OCI-LY3 (cell line): Measurements from ENCODE around the gene TRIM31.

Experiments
- H2AFZ ChIP-seq: fragments of 200-600, 300-600 bp; shearing (Covaris generic); 2 replicates; pipeline ENCODE4 v1.6.0; 2014; ENCODE audit warnings: antibody characterized with exemption, low read depth, low read length
- H3K27ac ChIP-seq: fragments of 200-600, 300-600 bp; sonication (generic); 2 replicates; pipeline ENCODE4 v1.5.1; 2014; ENCODE audit warnings: mild to moderate bottlenecking, low read length, moderate library complexity, mixed read lengths
- H3K27me3 ChIP-seq: fragments of 200-600, 300-600 bp; sonication (generic); 2 replicates; pipeline ENCODE4 v1.6.1; 2014; ENCODE audit warnings: low read depth, low read length, mixed read lengths
- H3K36me3 ChIP-seq: fragments of 200-600, 300-600 bp; sonication (generic); replicated peaks from 2 replicates; pipeline ENCODE3; 2014; ENCODE audit warnings: low read depth, low read length, mixed read lengths
- H3K4me1 ChIP-seq: fragments of 300-600, 200-600 bp; sonication (generic); 2 replicates; pipeline ENCODE4 v1.6.1; 2014; ENCODE audit warnings: low read length, mixed read lengths
- H3K4me2 ChIP-seq: fragments of 200-600, 300-600 bp; sonication (generic); 2 replicates; pipeline ENCODE4 v1.6.1; 2014; ENCODE audit warnings: low read length, mixed read lengths
- H3K4me3 ChIP-seq: fragments of 300-600, 200-600 bp; sonication (generic); 2 replicates; pipeline ENCODE4 v1.5.1; 2014; ENCODE audit warnings: antibody characterized with exemption, mild to moderate bottlenecking, low read length, moderate library complexity
- H3K79me2 ChIP-seq: fragments of 300-600, 200-600 bp; shearing (Covaris generic); 2 replicates; pipeline ENCODE4 v1.6.1; 2014; ENCODE audit warnings: mild to moderate bottlenecking, low read length, mixed read lengths
- H3K9ac ChIP-seq: fragments of 300-600, 200-600 bp; shearing (Covaris generic); 2 replicates; pipeline ENCODE4 v1.6.0; 2014; ENCODE audit warnings: mild to moderate bottlenecking, low read length, moderate library complexity
- H3K9me3 ChIP-seq: fragments of 200-600, 300-600 bp; shearing (Covaris generic); 2 replicates; pipeline ENCODE4 v1.6.1; 2014; ENCODE audit warnings: low read length, mixed read lengths; ENCODE audit not compliant: insufficient read depth
- H4K20me1 ChIP-seq: fragments of 200-600, 300-600 bp; sonication (generic); 2 replicates; pipeline ENCODE4 v1.6.1; 2016; ENCODE audit warnings: low read length, mixed read lengths; ENCODE audit not compliant: insufficient read depth
- EZH2phosphoT487 ChIP-seq: fragments of 200-600 bp; shearing (Covaris generic); IDR thresholded peaks from 2 replicates; pipeline ENCODE4 v1.6.1; 2018; ENCODE audit warnings: antibody characterized with exemption, mixed run types, low read depth
- TF ChIP-seq, protein P1 (sequence below): fragments of 200-600, 300-600 bp; sonication (generic); IDR thresholded peaks from 2 replicates; pipeline ENCODE4 v1.5.1; 2014; ENCODE audit warnings: antibody characterized with exemption, low read length, low read depth

The TRIM31 gene

GRCh38 chr6:30135147-30135546 lies 22.3 kb upstream of the TRIM31 start:
- Histone ChIP-seq H2AFZ (no peak overlapping the region), H3K4me3 (no peak overlapping the region), H3K4me1 (peaks cover 19% of the 10 kb centered on the region), H3K27me3 (peaks cover 30% of the 10 kb centered on the region), H3K27ac (no peak overlapping the region), H4K20me1 (no peaks in the 10 kb centered on the region), H3K9me3 (no peaks in the 10 kb centered on the region), H3K9ac (no peak overlapping the region), H3K4me2 (no peak overlapping the region), H3K36me3 (no peaks in the 10 kb centered on the region), H3K79me2 (no peaks in the 10 kb centered on the region)
- TF ChIP-seq EZH2phosphoT487: no peak
- TF ChIP-seq, protein P1, sequence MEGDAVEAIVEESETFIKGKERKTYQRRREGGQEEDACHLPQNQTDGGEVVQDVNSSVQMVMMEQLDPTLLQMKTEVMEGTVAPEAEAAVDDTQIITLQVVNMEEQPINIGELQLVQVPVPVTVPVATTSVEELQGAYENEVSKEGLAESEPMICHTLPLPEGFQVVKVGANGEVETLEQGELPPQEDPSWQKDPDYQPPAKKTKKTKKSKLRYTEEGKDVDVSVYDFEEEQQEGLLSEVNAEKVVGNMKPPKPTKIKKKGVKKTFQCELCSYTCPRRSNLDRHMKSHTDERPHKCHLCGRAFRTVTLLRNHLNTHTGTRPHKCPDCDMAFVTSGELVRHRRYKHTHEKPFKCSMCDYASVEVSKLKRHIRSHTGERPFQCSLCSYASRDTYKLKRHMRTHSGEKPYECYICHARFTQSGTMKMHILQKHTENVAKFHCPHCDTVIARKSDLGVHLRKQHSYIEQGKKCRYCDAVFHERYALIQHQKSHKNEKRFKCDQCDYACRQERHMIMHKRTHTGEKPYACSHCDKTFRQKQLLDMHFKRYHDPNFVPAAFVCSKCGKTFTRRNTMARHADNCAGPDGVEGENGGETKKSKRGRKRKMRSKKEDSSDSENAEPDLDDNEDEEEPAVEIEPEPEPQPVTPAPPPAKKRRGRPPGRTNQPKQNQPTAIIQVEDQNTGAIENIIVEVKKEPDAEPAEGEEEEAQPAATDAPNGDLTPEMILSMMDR: no peak

DNA sequence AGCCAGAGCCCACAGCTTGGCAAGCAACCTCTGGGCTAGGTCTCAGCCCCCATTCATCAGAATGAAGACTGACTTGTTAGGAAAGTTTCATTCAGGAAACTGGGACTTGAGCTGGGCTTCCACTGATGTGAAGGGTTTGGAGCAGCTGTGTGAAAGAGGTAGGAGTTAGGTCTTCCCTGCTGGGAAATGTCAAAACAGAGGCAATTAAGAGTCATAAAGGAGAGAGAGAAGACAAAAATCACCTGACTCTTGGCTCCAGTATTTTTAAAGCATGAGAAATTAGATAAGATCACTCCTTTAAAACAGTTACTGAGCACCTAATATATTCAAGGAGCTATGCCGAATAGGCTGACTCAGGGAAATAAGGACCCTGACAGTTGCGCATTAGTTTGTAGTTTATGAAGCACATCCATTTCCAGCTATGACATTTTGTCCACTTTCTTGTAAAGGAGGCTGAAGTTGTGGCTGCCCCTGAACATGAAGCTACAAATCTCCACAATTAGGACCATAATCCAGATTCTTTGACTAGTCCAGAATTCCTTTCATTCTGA lies 19.1 kb upstream of the TRIM31 start:
- H3K36me3 ChIP-seq: no peaks in the 10 kb centered on the region
- no peak overlapping the region for H3K4me2 ChIP-seq
- H3K9me3 ChIP-seq: no peaks in the 10 kb centered on the region
- H3K4me3 ChIP-seq: no peak overlapping the region
- no peak overlapping the region for H3K27ac ChIP-seq
- no peak overlapping the region for H3K9ac ChIP-seq
- no peak for TF ChIP-seq EZH2phosphoT487
- TF ChIP-seq, protein P1: no peak
- peaks cover 24% of the 10 kb centered on the region for H3K27me3 ChIP-seq
- H2AFZ ChIP-seq: no peak overlapping the region
- peaks cover 21% of the 10 kb centered on the region for H3K4me1 ChIP-seq
- H3K79me2 ChIP-seq: no peaks in the 10 kb centered on the region
- H4K20me1 ChIP-seq: no peaks in the 10 kb centered on the region

- TF ChIP-seq, protein P1: peak; percentile 97
- no peak for TF ChIP-seq EZH2phosphoT487
- Histone ChIP-seq H3K4me1 (peaks cover 15% of the 10 kb centered on the region), H3K27ac (no peak overlapping the region), H3K9ac (no peak overlapping the region), H3K27me3 (peaks cover 24% of the 10 kb centered on the region), H2AFZ (peak overlapping the region; percentile 60), H3K79me2 (no peaks in the 10 kb centered on the region), H3K36me3 (no peaks in the 10 kb centered on the region), H3K4me3 (peak overlapping the region; percentile 33; the same call in 1 of the 2 replicates), H3K9me3 (no peaks in the 10 kb centered on the region), H4K20me1 (no peaks in the 10 kb centered on the region), H3K4me2 (peak overlapping the region; percentile 69)
These were observed 18.3 kb upstream of the TRIM31 start for GRCh38 chr6:30130887-30131862.

GRCh38 chr6:30130179-30130679 lies 17.3 kb upstream of the TRIM31 start:
- H3K9ac ChIP-seq: no peak overlapping the region
- TF ChIP-seq, protein P1: no peak
- TF ChIP-seq EZH2phosphoT487: no peak
- no peaks in the 10 kb centered on the region for H3K79me2 ChIP-seq
- H3K27ac ChIP-seq: no peak overlapping the region
- peak overlapping the region; percentile 60; the same call in 1 of the 2 replicates for H2AFZ ChIP-seq
- H3K27me3 ChIP-seq: peaks cover 24% of the 10 kb centered on the region
- H3K4me1 ChIP-seq: peaks cover 10% of the 10 kb centered on the region
- no peaks in the 10 kb centered on the region for H4K20me1 ChIP-seq
- H3K9me3 ChIP-seq: no peaks in the 10 kb centered on the region
- peak overlapping the region; percentile 33; the same call in 1 of the 2 replicates for H3K4me3 ChIP-seq
- peak overlapping the region; percentile 69 for H3K4me2 ChIP-seq
- no peaks in the 10 kb centered on the region for H3K36me3 ChIP-seq
